22Rv1 (cell line): ENCODE results near the gene CDH2.

Experiments
- CTCF ChIP-seq: fragments of 450-650 bp; IDR thresholded peaks from 2 replicates; pipeline ENCODE4 v1.5.1; 2017; ENCODE audit warnings: mild to moderate bottlenecking
- ZFX ChIP-seq: fragments of 450-650 bp; IDR thresholded peaks from 2 replicates; pipeline ENCODE4 v1.6.1; 2017; ENCODE audit warnings: antibody characterized with exemption, borderline replicate concordance

GRCh38 chr18:28040211-28040610 lies 136.7 kb downstream of the CDH2 start:
- TF ChIP-seq CTCF (no peak), ZFX (no peak)
